ENCODE measurements around the gene FBXW7.

Gene FBXW7

GRCh38 chr4:152572417-152573086, 36.7 kb upstream of the FBXW7 start:
- TF ChIP-seq EGR1 (IDR thresholded peaks at IDR 0.05) (no peak), CREB1 (IDR thresholded peaks at IDR 0.05; ENCODE audit: low read depth) (no peak), MAX (IDR thresholded peaks at IDR 0.05) (no peak), TAF1 (IDR thresholded peaks at IDR 0.05; ENCODE audit: low read depth) (no peak), CEBPB (IDR thresholded peaks at IDR 0.05) (no peak), USF1 (IDR thresholded peaks at IDR 0.05) (no peak), TCF12 (IDR thresholded peaks at IDR 0.05; ENCODE audit: low read depth) (no peak), REST (IDR thresholded peaks at IDR 0.05; ENCODE audit: low read depth) (no peak), YY1 (IDR thresholded peaks at IDR 0.05; ENCODE audit: low read depth) (no peak), TEAD4 (IDR thresholded peaks at IDR 0.05) (no peak), EP300 (IDR thresholded peaks at IDR 0.05; ENCODE audit: borderline replicate concordance) (no peak), ZBTB7A (IDR thresholded peaks at IDR 0.05; ENCODE audit: low read depth) (no peak), FOXM1 (IDR thresholded peaks at IDR 0.05; ENCODE audit: borderline replicate concordance, low read depth) (no peak)

GRCh38 chr4:152571770-152572169, 35.9 kb upstream of the FBXW7 start:
- no peak for TF ChIP-seq TCF12 (IDR thresholded peaks at IDR 0.05; ENCODE audit: low read depth)
- TF ChIP-seq USF1 (IDR thresholded peaks at IDR 0.05), result no peak
- TF ChIP-seq YY1 (IDR thresholded peaks at IDR 0.05; ENCODE audit: low read depth), result no peak
- TF ChIP-seq ZBTB7A (IDR thresholded peaks at IDR 0.05; ENCODE audit: low read depth), result no peak
- no peak for TF ChIP-seq MAX (IDR thresholded peaks at IDR 0.05)

- TF ChIP-seq TEAD4 (IDR thresholded peaks at IDR 0.05) (no peak), EGR1 (IDR thresholded peaks at IDR 0.05) (no peak), YY1 (IDR thresholded peaks at IDR 0.05; ENCODE audit: low read depth) (no peak), ZBTB7A (IDR thresholded peaks at IDR 0.05; ENCODE audit: low read depth) (no peak), CEBPB (IDR thresholded peaks at IDR 0.05) (no peak), USF1 (IDR thresholded peaks at IDR 0.05) (no peak), RAD21 (IDR thresholded peaks at IDR 0.05; ENCODE audit: low read depth) (no peak), CREB1 (IDR thresholded peaks at IDR 0.05; ENCODE audit: low read depth) (no peak), TCF12 (IDR thresholded peaks at IDR 0.05; ENCODE audit: low read depth) (no peak), MAX (IDR thresholded peaks at IDR 0.05) (no peak), TAF1 (IDR thresholded peaks at IDR 0.05; ENCODE audit: low read depth) (no peak), FOXM1 (IDR thresholded peaks at IDR 0.05; ENCODE audit: borderline replicate concordance, low read depth) (no peak), EP300 (IDR thresholded peaks at IDR 0.05; ENCODE audit: borderline replicate concordance) (no peak), REST (IDR thresholded peaks at IDR 0.05; ENCODE audit: low read depth) (no peak), NFIC (IDR thresholded peaks at IDR 0.05) (no peak)
Observed at GRCh38 chr4:152571296-152571695, 35.4 kb upstream of the FBXW7 start.

- TF ChIP-seq TCF12 (IDR thresholded peaks at IDR 0.05; ENCODE audit: low read depth) (no peak), YY1 (IDR thresholded peaks at IDR 0.05; ENCODE audit: low read depth) (no peak), EGR1 (IDR thresholded peaks at IDR 0.05) (no peak), TEAD4 (IDR thresholded peaks at IDR 0.05) (no peak), FOXM1 (IDR thresholded peaks at IDR 0.05; ENCODE audit: borderline replicate concordance, low read depth) (no peak), NFIC (IDR thresholded peaks at IDR 0.05) (no peak)
Observed at GRCh38 chr4:152565333-152565732, 29.4 kb upstream of the FBXW7 start.

GRCh38 chr4:152564336-152564735, 28.4 kb upstream of the FBXW7 start:
- no peak for TF ChIP-seq TAF1 (IDR thresholded peaks at IDR 0.05; ENCODE audit: low read depth)
- TF ChIP-seq NFIC (IDR thresholded peaks at IDR 0.05), result no peak
- no peak for TF ChIP-seq REST (IDR thresholded peaks at IDR 0.05; ENCODE audit: low read depth)
- TF ChIP-seq EP300 (IDR thresholded peaks at IDR 0.05; ENCODE audit: borderline replicate concordance), result no peak
- TF ChIP-seq USF1 (IDR thresholded peaks at IDR 0.05), result no peak
- TF ChIP-seq FOXM1 (IDR thresholded peaks at IDR 0.05; ENCODE audit: borderline replicate concordance, low read depth), result no peak
- no peak for TF ChIP-seq MAX (IDR thresholded peaks at IDR 0.05)
- no peak for TF ChIP-seq CREB1 (IDR thresholded peaks at IDR 0.05; ENCODE audit: low read depth)
- no peak for TF ChIP-seq EGR1 (IDR thresholded peaks at IDR 0.05)
- no peak for TF ChIP-seq TEAD4 (IDR thresholded peaks at IDR 0.05)
- TF ChIP-seq YY1 (IDR thresholded peaks at IDR 0.05; ENCODE audit: low read depth), result no peak
- no peak for TF ChIP-seq CEBPB (IDR thresholded peaks at IDR 0.05)
- no peak for TF ChIP-seq RAD21 (IDR thresholded peaks at IDR 0.05; ENCODE audit: low read depth)
- no peak for TF ChIP-seq ZBTB7A (IDR thresholded peaks at IDR 0.05; ENCODE audit: low read depth)
